K562 (cell line): ENCODE measurements around the gene SOX12. TPM values are rescaled to one million over a fixed set of nuclear protein-coding genes. Genes with fewer than 3 reads are reported as not detected.

Experiments used
- DMBX1 ChIP-seq: fragments of 250-450 bp; sonication (Bioruptor Pico); IDR thresholded peaks from 2 replicates; pipeline ENCODE4 v1.8.0; 2022; ENCODE audit warnings: inconsistent platforms, mild to moderate bottlenecking, moderate library complexity, borderline replicate concordance
- HMG20A ChIP-seq: fragments of 450-650 bp; formaldehyde crosslinking; conservative IDR thresholded peaks from 2 replicates; pipeline ENCODE4 v1.4.0; 2020; ENCODE audit warnings: mild to moderate bottlenecking, mixed read lengths
- KLF6 ChIP-seq: fragments of 250-450 bp; sonication (Bioruptor Pico); IDR thresholded peaks from 2 replicates; pipeline ENCODE4 v1.4.0; 2020; ENCODE audit warnings: mild to moderate bottlenecking, moderate library complexity, borderline replicate concordance
- PTTG1 ChIP-seq: fragments of 450-650 bp; IDR thresholded peaks from 2 replicates; pipeline ENCODE4 v1.6.1; 2016; ENCODE audit warnings: low read depth, mild to moderate bottlenecking, missing genetic modification characterization, missing compliant biosample characterization
- PYGO2 ChIP-seq: fragments of 450-650 bp; IDR thresholded peaks from 2 replicates; pipeline ENCODE4 v1.6.1; 2016; ENCODE audit warnings: mild to moderate bottlenecking, missing genetic modification characterization, moderate library complexity, missing compliant biosample characterization
- SMARCA4 ChIP-seq: fragments of 450-650 bp; IDR thresholded peaks from 2 replicates; pipeline ENCODE4 v1.6.1; 2016
- ZNF318 ChIP-seq, 2 experiments: fragments of 450-650 bp; IDR thresholded peaks; 2 replicates each; pipeline ENCODE4 v1.6.1; 2016; ENCODE audit warnings: mild to moderate bottlenecking in 2 of 2, borderline replicate concordance in 1 of 2, low read depth in 1 of 2, moderate library complexity in 1 of 2
- ZNF445 ChIP-seq: fragments of 250-450 bp; sonication (Bioruptor Pico); IDR thresholded peaks from 2 replicates; pipeline ENCODE4 v1.4.0; 2020; ENCODE audit warnings: low read depth, mild to moderate bottlenecking, moderate library complexity
- polyA plus RNA-seq, 8 experiments: library from polyadenylated mRNA; depleted of rRNA in 4 of 8; stranded (reverse) in 5 of 8; unstranded in 3 of 8; fragments of >200 nt; fragmentation: Nextera tagmentation in 2 of 8; fragmentation: Illumina TruSeq in 1 of 8; extraction: Ambion mirVana in 2 of 8; extraction: Trizol in 1 of 8; gene quantifications; 2 replicates each; pipeline versions ENCODE4 v1.2.1 to v1.2.3, GENCODE V29; 2011 to 2014; ENCODE audit warnings: inconsistent platforms in 1 of 8, missing spikeins in 1 of 8
- total RNA-seq, 7 experiments: library from RNA; depleted of rRNA in 6 of 7; stranded (reverse); fragments of >200 nt in 6 of 7; fragmentation: Illumina TruSeq in 2 of 7; extraction: Trizol in 2 of 7; gene quantifications; 2 replicates each; pipeline versions ENCODE4 v1.2.1 to v1.2.3, GENCODE V29; 2011 to 2021; ENCODE audit warnings: low replicate concordance in 1 of 7
- TF ChIP-seq, protein P1 (sequence below): fragments of 250-450 bp; sonication (Bioruptor Pico); IDR thresholded peaks from 2 replicates; pipeline ENCODE4 v1.8.0; 2021; ENCODE audit warnings: moderate library complexity, mild to moderate bottlenecking, inconsistent platforms
- TF ChIP-seq, protein P2 (sequence below): fragments of 250-450 bp; sonication (Bioruptor Pico); IDR thresholded peaks from 2 replicates; pipeline ENCODE4 v1.5.0; 2021; ENCODE audit warnings: mild to moderate bottlenecking, borderline replicate concordance

SOX12 gene
- total and polyA plus RNA-seq, 9 of the 15 experiments (the other 6 are each of a cell fraction or from before 2014, with no cell fraction given), result 0.42 to 26.3 (median 2.6) TPM

DNA sequence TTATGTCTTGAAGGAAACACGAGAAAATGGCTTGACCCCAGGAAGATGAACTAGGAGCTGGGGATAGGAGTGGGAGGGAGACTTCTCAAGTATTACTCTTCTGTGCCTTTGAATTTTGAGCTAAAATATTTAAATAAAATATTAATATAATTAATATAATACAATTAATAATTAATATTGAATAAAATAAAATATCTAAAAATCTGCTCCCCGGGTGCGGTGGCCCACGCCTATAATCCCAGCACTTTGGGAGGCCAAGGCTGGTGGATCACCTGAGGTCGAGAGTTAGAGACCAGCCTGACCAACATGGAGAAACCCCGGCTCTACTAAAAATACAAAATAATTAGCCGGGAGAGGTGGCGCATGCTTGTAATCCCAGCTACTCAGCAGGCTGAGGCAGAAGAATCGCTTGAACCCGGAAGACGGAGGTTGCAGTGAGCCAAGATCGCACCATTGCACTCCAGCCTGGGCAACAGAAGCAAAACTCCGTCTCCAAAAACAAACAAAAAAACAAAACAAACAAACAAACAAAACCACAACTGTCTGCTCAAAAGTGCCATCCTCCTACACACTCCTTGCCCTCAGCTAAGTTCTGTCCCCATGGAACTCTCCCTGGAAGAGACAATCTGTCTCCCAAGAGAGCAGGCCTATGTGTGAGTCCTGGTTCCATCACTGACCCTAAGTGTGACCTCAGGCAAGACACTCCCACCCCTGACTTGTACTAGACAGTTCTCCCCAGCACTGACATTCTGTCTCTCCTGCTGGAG lies 41.5 kb downstream of the SOX12 start (continued):
- TF ChIP-seq, protein P1, sequence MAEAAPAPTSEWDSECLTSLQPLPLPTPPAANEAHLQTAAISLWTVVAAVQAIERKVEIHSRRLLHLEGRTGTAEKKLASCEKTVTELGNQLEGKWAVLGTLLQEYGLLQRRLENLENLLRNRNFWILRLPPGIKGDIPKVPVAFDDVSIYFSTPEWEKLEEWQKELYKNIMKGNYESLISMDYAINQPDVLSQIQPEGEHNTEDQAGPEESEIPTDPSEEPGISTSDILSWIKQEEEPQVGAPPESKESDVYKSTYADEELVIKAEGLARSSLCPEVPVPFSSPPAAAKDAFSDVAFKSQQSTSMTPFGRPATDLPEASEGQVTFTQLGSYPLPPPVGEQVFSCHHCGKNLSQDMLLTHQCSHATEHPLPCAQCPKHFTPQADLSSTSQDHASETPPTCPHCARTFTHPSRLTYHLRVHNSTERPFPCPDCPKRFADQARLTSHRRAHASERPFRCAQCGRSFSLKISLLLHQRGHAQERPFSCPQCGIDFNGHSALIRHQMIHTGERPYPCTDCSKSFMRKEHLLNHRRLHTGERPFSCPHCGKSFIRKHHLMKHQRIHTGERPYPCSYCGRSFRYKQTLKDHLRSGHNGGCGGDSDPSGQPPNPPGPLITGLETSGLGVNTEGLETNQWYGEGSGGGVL (CRISPR knock-in tag), result peak; percentile 60
- TF ChIP-seq, protein P2, sequence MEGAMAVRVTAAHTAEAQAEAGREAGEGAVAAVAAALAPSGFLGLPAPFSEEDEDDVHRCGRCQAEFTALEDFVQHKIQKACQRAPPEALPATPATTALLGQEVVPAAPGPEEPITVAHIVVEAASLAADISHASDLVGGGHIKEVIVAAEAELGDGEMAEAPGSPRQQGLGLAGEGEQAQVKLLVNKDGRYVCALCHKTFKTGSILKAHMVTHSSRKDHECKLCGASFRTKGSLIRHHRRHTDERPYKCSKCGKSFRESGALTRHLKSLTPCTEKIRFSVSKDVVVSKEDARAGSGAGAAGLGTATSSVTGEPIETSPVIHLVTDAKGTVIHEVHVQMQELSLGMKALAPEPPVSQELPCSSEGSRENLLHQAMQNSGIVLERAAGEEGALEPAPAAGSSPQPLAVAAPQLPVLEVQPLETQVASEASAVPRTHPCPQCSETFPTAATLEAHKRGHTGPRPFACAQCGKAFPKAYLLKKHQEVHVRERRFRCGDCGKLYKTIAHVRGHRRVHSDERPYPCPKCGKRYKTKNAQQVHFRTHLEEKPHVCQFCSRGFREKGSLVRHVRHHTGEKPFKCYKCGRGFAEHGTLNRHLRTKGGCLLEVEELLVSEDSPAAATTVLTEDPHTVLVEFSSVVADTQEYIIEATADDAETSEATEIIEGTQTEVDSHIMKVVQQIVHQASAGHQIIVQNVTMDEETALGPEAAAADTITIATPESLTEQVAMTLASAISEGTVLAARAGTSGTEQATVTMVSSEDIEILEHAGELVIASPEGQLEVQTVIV, result no peak
- TF ChIP-seq ZNF445 (no peak), PTTG1 (peak; percentile 71), KLF6 (CRISPR knock-in tag) (peak; percentile 15; the same call in 1 of the 2 replicates), SMARCA4 (0 out of 2 replicates have a peak, but pooled peaks have one; percentile 29), PYGO2 (tag) (no peak), DMBX1 (CRISPR knock-in tag) (peak; percentile 95), ZNF318 (IDR thresholded peaks at IDR 0.05; ENCODE audit: borderline replicate concordance in 1 of 2, low read depth in 1 of 2) (no peak), HMG20A (CRISPR knock-in tag) (no peak)
